GM12878 (cell line): ENCODE results near the gene CCR3. TPM values are rescaled to one million over a fixed set of nuclear protein-coding genes. Genes with fewer than 3 reads are reported as not detected.
A peak's percentile ranks its signal among the peaks of the same experiment; 100 is the strongest.

ENCODE experiments used
- ATAC-seq: fragments of 200-7000 bp; cut with Tn5 transposase; 3 replicates; pipeline ENCODE4 v1.9.1; 2020; ENCODE audit warnings: mild to moderate bottlenecking, moderate library complexity
- BruUV-seq: library from RNA; stranded (reverse); fragments of 400-500 nt; replicated peaks from 2 replicates; lab custom pipeline; 2021; lab: Mats Ljungman, UMichigan
- CTCF ChIA-PET: fragments of 300-600 bp; sonication (Branson Sonifier 250); formaldehyde crosslinking; extraction: SDS; loops from one replicate; lab custom pipeline; 2021; ENCODE audit warnings: inconsistent platforms; lab: Yijun Ruan, JAX
- POLR2A ChIA-PET: fragments of 350-600 bp; formaldehyde crosslinking; extraction: SDS; loops from one replicate; lab custom pipeline; 2021; ENCODE audit warnings: inconsistent platforms; lab: Charles Lee
- RAD21 ChIA-PET: fragments of 300-600 bp; sonication (Branson Sonifier 250); formaldehyde crosslinking; loops from one replicate; lab custom pipeline; 2023; ENCODE audit warnings: antibody characterized with exemption; ENCODE audit not compliant: unreplicated experiment; lab: Charles Lee
- SMC1A ChIA-PET: fragments of 300-600 bp; sonication (Branson Sonifier 250); formaldehyde crosslinking; loops from one replicate; lab custom pipeline; 2023; ENCODE audit not compliant: unreplicated experiment, uncharacterized antibody; lab: Charles Lee
- DNase-seq: peaks from one replicate; pipeline ENCODE4 v3.0.0-alpha.2; 2011; ENCODE audit warnings: low read depth, low spot score
- FAIRE-seq: peaks from 3 replicates; lab custom pipeline; 2011; peaks lifted over from hg19 to GRCh38; lab: Jason Lieb, UNC
- H2AFZ ChIP-seq: 2 replicates; pipeline ENCODE4 v1.6.0; 2011; ENCODE audit warnings: low read depth, low read length, control low read depth; ENCODE audit not compliant: control insufficient read depth
- H3K27ac ChIP-seq: 2 replicates; pipeline ENCODE4 v1.5.1; 2011; ENCODE audit warnings: control low read depth; ENCODE audit not compliant: control insufficient read depth, insufficient read depth
- H3K27me3 ChIP-seq, 2 experiments: replicated peaks in 1 of 2; 2 replicates each; pipeline versions ENCODE4 v1.6.0 to v1.6.1; 2011; ENCODE audit warnings: low read length in 1 of 2; ENCODE audit not compliant: control insufficient read depth in 2 of 2, insufficient read depth in 2 of 2
- H3K36me3 ChIP-seq, 2 experiments: 2 replicates each; pipeline ENCODE4 v1.5.1; 2011; ENCODE audit warnings: low read length in 1 of 2; ENCODE audit not compliant: control insufficient read depth in 2 of 2, insufficient read depth in 2 of 2
- H3K4me1 ChIP-seq: 2 replicates; pipeline ENCODE4 v1.6.1; 2011; ENCODE audit warnings: mild to moderate bottlenecking, low read length, moderate library complexity, mixed read lengths; ENCODE audit not compliant: control insufficient read depth, insufficient read depth
- H3K4me2 ChIP-seq: 2 replicates; pipeline ENCODE4 v1.6.0; 2011; ENCODE audit warnings: control low read depth; ENCODE audit not compliant: control insufficient read depth, insufficient read depth
- H3K4me3 ChIP-seq: fragments of 200-600 bp; sonication (generic); 2 replicates; pipeline ENCODE4 v1.5.1; 2016
- H3K79me2 ChIP-seq: 2 replicates; pipeline ENCODE4 v1.6.0; 2011; ENCODE audit warnings: low read length; ENCODE audit not compliant: control insufficient read depth, insufficient read depth
- H3K9ac ChIP-seq: 2 replicates; pipeline ENCODE4 v1.8.0; 2011; ENCODE audit warnings: low read length, control low read depth, mixed read lengths; ENCODE audit not compliant: control insufficient read depth, insufficient read depth
- H3K9me3 ChIP-seq: replicated peaks from 3 replicates; pipeline ENCODE4 v1.5.1; 2011; ENCODE audit warnings: mild to moderate bottlenecking, low read length; ENCODE audit not compliant: control insufficient read depth, insufficient read depth
- H4K20me1 ChIP-seq: 2 replicates; pipeline ENCODE4 v1.6.0; 2011; ENCODE audit not compliant: control insufficient read depth, insufficient read depth
- BCL11A ChIP-seq: IDR thresholded peaks from 2 replicates; pipeline ENCODE4 v1.6.1; 2011; ENCODE audit warnings: low read depth, low read length
- CBFB ChIP-seq: IDR thresholded peaks from 2 replicates; pipeline ENCODE4 v1.6.1; 2016; ENCODE audit warnings: antibody characterized with exemption, low read depth
- CREM ChIP-seq: IDR thresholded peaks from 2 replicates; pipeline ENCODE4 v1.6.1; 2014; ENCODE audit warnings: antibody characterized with exemption, low read depth
- GABPA ChIP-seq: IDR thresholded peaks from 2 replicates; pipeline ENCODE4 v1.6.1; 2014; ENCODE audit warnings: antibody characterized with exemption, low read depth, mild to moderate bottlenecking, inconsistent platforms
- GATAD2B ChIP-seq: fragments of 450-650 bp; conservative IDR thresholded peaks from 2 replicates; pipeline ENCODE4 v1.6.1; 2017; ENCODE audit warnings: low read depth, mild to moderate bottlenecking, moderate library complexity
- IKZF2 ChIP-seq, 2 experiments: fragments of 450-650 bp; IDR thresholded peaks; 2 replicates each; pipeline ENCODE4 v1.6.1; 2017; ENCODE audit warnings: mild to moderate bottlenecking in 2 of 2, moderate library complexity in 2 of 2
- MTA2 ChIP-seq: fragments of 450-650 bp; IDR thresholded peaks from 2 replicates; pipeline ENCODE4 v1.6.1; 2016; ENCODE audit warnings: low read depth, mild to moderate bottlenecking, moderate library complexity
- NFIC ChIP-seq: IDR thresholded peaks from 2 replicates; pipeline ENCODE4 v1.6.1; 2012; ENCODE audit warnings: low read depth, mild to moderate bottlenecking, inconsistent platforms, low read length, moderate library complexity
- NKRF ChIP-seq: fragments of 450-650 bp; conservative IDR thresholded peaks from 2 replicates; pipeline ENCODE4 v1.6.1; 2017; ENCODE audit warnings: mild to moderate bottlenecking, moderate library complexity
- NR2C1 ChIP-seq: fragments of 450-650 bp; IDR thresholded peaks from 2 replicates; pipeline ENCODE4 v1.6.1; 2017; ENCODE audit warnings: antibody characterized with exemption, mild to moderate bottlenecking, moderate library complexity
- PRDM15 ChIP-seq: fragments of 450-650 bp; formaldehyde crosslinking; IDR thresholded peaks from 2 replicates; pipeline ENCODE4 v1.4.0; 2020; ENCODE audit warnings: mild to moderate bottlenecking, moderate library complexity
- RAD21 ChIP-seq: IDR thresholded peaks from 2 replicates; pipeline ENCODE4 v1.6.1; 2011; ENCODE audit warnings: mild to moderate bottlenecking, low read depth, low read length, moderate library complexity; ENCODE audit not compliant: insufficient read depth
- RELB ChIP-seq: fragments of 450-650 bp; IDR thresholded peaks from 2 replicates; pipeline ENCODE4 v1.6.1; 2017; ENCODE audit warnings: low read depth, mild to moderate bottlenecking, moderate library complexity
- SIX5 ChIP-seq: IDR thresholded peaks from 2 replicates; pipeline ENCODE4 v1.6.1; 2011; ENCODE audit warnings: mild to moderate bottlenecking, low read depth, low read length, moderate library complexity; ENCODE audit not compliant: severe bottlenecking
- SMC3 ChIP-seq: IDR thresholded peaks from 2 replicates; pipeline ENCODE4 v1.6.1; 2011; ENCODE audit warnings: low read length, improper control_type of control experiment, borderline replicate concordance
- WGBS: methylation state at CpG from one replicate; pipeline ENCODE4 v1.1.6; 2016; ENCODE audit warnings: low lambda C conversion rate; ENCODE audit not compliant: insufficient replicate concordance, insufficient coverage; ENCODE audit errors: missing lambda C conversion rate; 5-methylcytosine and 5-hydroxymethylcytosine counted together
- in situ Hi-C: fragments of 300-500 bp; cut with MboI; formaldehyde crosslinking; loops from 9 replicates; pipeline ENCODE4 v1.14.3; 2018; ENCODE audit warnings: mixed read lengths
- intact Hi-C: fragments of 100-400 bp; cut with micrococcal nuclease; formaldehyde crosslinking; loops from one replicate; pipeline ENCODE4 v1.14.2; 2022; ENCODE audit not compliant: unreplicated experiment
- polyA plus RNA-seq, 11 experiments: library from polyadenylated mRNA; depleted of rRNA in 4 of 11; unstranded in 6 of 11; stranded (reverse) in 5 of 11; fragments of >200 nt; fragmentation: Nextera tagmentation in 4 of 11; fragmentation: Illumina TruSeq in 1 of 11; extraction: Ambion mirVana in 4 of 11; extraction: Trizol in 1 of 11; gene quantifications; 1 replicate in 1 of 11; 2 replicates in 10 of 11; pipeline versions ENCODE4 v1.2.1 to v1.2.3, GENCODE V29; 2011 to 2016; ENCODE audit warnings: inconsistent platforms in 2 of 11, missing spikeins in 2 of 11, low read depth in 1 of 11
- total RNA-seq, 4 experiments: library from RNA; depleted of rRNA in 3 of 4; stranded (reverse); fragments of >200 nt in 3 of 4; fragmentation: Illumina TruSeq in 1 of 4; extraction: Trizol in 1 of 4; gene quantifications; 2 replicates each; pipeline versions ENCODE4 v1.2.1 to v1.2.3, GENCODE V29; 2013 to 2021

CCR3 gene
- total and polyA plus RNA-seq, 10 of the 15 experiments (the other 5 are each of a cell fraction or from before 2014, with no cell fraction given): 0.13 to 0.78 (median 0.41) TPM; not detected in 1

GRCh38 chr3:46298871-46299607 is 56.8 kb downstream of the CCR3 start:
- RAD21 ChIA-PET: interaction anchor here (0.5 to 2.6 kb wide), 10 partner anchors 16 to 210 kb away, joined by 3 to 25 read pairs (median 6); partner anchors contain the start of genes CCR1 and CCR5
- TF ChIP-seq PRDM15 (no peak), MTA2 (peak; percentile 64), SIX5 (no peak), CBFB (peak; percentile 22; the same call in 1 of the 2 replicates), RAD21 (no peak), GABPA (no peak; the same call in 1 of the 2 replicates), CREM (peak; percentile 34; the same call in 1 of the 2 replicates), GATAD2B (peak; percentile 48; the same call in 1 of the 2 replicates), SMC3 (0 out of 2 replicates have a peak, but pooled peaks have one; percentile 10), NFIC (peak; percentile 87), IKZF2 (IDR thresholded peaks at IDR 0.05) (peak in 1 of 2 experiments; percentile 41; a peak in 2 of 4 replicates), NR2C1 (no peak), RELB (0 out of 2 replicates have a peak, but pooled peaks have one; percentile 17), NKRF (no peak), BCL11A (peak; percentile 39; the same call in 1 of the 2 replicates)

More at GRCh38 chr3:46298871-46299607, 56.8 kb downstream of the CCR3 start:
- Histone ChIP-seq H3K9ac (no peak overlapping the region), H4K20me1 (no peaks in the 10 kb centered on the region), H3K4me2 (peak overlapping the region; percentile 36), H3K27ac (peak overlapping the region; percentile 47), H3K4me3 (peak overlapping the region; percentile 11; the same call in 1 of the 2 replicates), H3K27me3 (no peaks in the 10 kb centered on the region), H3K79me2 (no peaks in the 10 kb centered on the region), H2AFZ (no peak overlapping the region), H3K4me1 (peaks cover 61% of the 10 kb centered on the region), H3K36me3 (no peaks in the 10 kb centered on the region), H3K9me3 (no peaks in the 10 kb centered on the region)
- WGBS: 17% methylated on average over 9 of the region's 9 CpGs
- POLR2A ChIA-PET: interaction anchor here (0.6 to 1.1 kb wide), 3 partner anchors 16 to 210 kb away, joined by 3 to 5 read pairs (median 3); no protein-coding TSS in a partner anchor
- intact Hi-C loops: loop anchor here (2.0 to 5.0 kb wide), 2 partner anchors 62 to 207 kb away; no protein-coding TSS in a partner anchor
- peak; percentile 87 for ATAC-seq
- peak; percentile 85 for FAIRE-seq
- SMC1A ChIA-PET: interaction anchor here (0.6 to 6.1 kb wide), 17 partner anchors 17 to 212 kb away, joined by 3 to 74 read pairs (median 4); partner anchors contain the start of genes CCR1 and CCR5
- CTCF ChIA-PET: interaction anchor here (0.9 to 8.5 kb wide), 8 partner anchors 14 to 189 kb away, joined by 3 to 71 read pairs (median 6); partner anchors contain the start of gene CCR5
- in situ Hi-C loops: no loop called here
- DNase-seq: no peak
- no TSS peak for BruUV-seq
